ENCODE data around the gene KLF18. TPM values are rescaled to one million over a fixed set of nuclear protein-coding genes. Genes with fewer than 3 reads are reported as not detected.

KLF18 gene
- total and polyA plus RNA-seq, 10 donors: not detected

DNA sequence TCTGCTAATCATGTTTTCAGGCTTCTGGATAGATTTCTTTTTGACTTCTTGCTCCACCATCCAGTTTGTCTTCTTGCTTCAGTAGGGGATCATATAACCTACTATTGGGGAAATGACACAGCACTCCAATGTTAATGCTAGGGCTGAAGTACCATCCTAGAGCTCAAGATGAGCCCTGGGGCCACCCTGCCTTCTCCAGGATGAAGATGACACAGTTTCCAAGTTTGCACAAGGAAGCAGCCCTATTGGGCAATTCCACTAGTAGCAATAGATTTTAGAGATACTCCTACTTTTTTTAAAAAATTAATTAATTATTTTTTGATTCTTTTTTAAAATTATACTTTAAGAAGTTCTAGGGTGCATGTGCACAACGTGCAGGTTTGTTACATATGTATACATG, 11.3 kb upstream of the KLF18 start:
- peaks cover 0 to 29% (median 0%) of the 10 kb centered on the region in 7 donors for H3K27me3 ChIP-seq (replicated peaks in 1 of 7)
- H3K27ac ChIP-seq: no peak overlapping the region
- no peaks in the 10 kb centered on the region for H3K9me3 ChIP-seq
- TF ChIP-seq POLR2A (IDR thresholded peaks at IDR 0.05) (no peak), CTCF (IDR thresholded peaks at IDR 0.05 in 8 of 11, conservative IDR thresholded peaks at IDR 0.05 in 3 of 11) (no peak), POLR2AphosphoS5 (IDR thresholded peaks at IDR 0.05) (no peak)
- H3K4me1 ChIP-seq: no peaks in the 10 kb centered on the region
- intact Hi-C loops (cut with DNase I; ENCODE audit: low total_unique reads): no loop called here
- WGBS, 5 donors: 71 to 90% (median 77%) methylated on average over 1 of the region's 1 CpG
- no peaks in the 10 kb centered on the region for H3K36me3 ChIP-seq
- DNase-seq: no peak
- no peak overlapping the region for H3K4me3 ChIP-seq

GRCh38 chr1:44151808-44152207, 10.4 kb upstream of the KLF18 start:
- H3K9me3 ChIP-seq: peaks cover 0 to 4% (median 3%) of the 10 kb centered on the region in 8 donors
- no peak for TF ChIP-seq POLR2A (IDR thresholded peaks at IDR 0.05)
- no peak for TF ChIP-seq POLR2AphosphoS5 (IDR thresholded peaks at IDR 0.05)
- DNase-seq: no peak
- peaks cover 0 to 29% (median 0%) of the 10 kb centered on the region in 7 donors for H3K27me3 ChIP-seq (replicated peaks in 1 of 7)
- no peak overlapping the region for H3K4me3 ChIP-seq
- H3K4me1 ChIP-seq: no peaks in the 10 kb centered on the region
- no peak overlapping the region for H3K27ac ChIP-seq
- no peaks in the 10 kb centered on the region for H3K36me3 ChIP-seq
- intact Hi-C loops (cut with DNase I; ENCODE audit: low total_unique reads): no loop called here
- WGBS, 5 donors: 28 to 74% (median 57%) methylated on average over 1 of the region's 1 CpG

- H3K9me3 ChIP-seq: peaks cover 0 to 9% (median 8%) of the 10 kb centered on the region in 8 donors
- WGBS, 5 donors: 55 to 82% (median 67%) methylated on average over 6 of the region's 6 CpGs
Measured at GRCh38 chr1:44151332-44151731, 9.9 kb upstream of the KLF18 start.

DNA sequence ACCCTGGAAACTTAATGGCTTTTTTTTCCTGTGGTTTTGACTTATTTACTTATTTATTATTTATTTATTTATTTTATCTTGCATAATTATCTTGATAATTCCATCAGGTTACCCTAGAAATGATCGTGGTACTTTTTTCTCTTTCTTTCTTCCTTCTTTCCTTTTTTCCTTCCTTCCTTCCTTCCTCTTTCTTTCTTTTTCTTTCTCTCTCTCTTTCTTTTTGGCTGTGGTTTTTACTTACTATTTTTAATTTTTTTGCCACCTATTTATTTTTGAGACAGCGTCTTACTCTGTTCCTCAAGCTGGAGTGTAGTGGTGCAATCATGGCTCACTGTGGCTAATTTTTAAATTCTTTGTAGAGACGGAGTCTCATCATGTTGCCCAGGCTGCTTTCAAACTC, 6.2 kb upstream of the KLF18 start:
- H3K4me3 ChIP-seq: no peak overlapping the region
- intact Hi-C loops (cut with DNase I; ENCODE audit: low total_unique reads): no loop called here
- peaks cover 0 to 27% (median 0%) of the 10 kb centered on the region in 7 donors for H3K27me3 ChIP-seq (replicated peaks in 1 of 7)
- no peak for TF ChIP-seq CTCF (IDR thresholded peaks at IDR 0.05 in 8 of 11, conservative IDR thresholded peaks at IDR 0.05 in 3 of 11)
- no peak for TF ChIP-seq POLR2A (IDR thresholded peaks at IDR 0.05)
- no peak for TF ChIP-seq POLR2AphosphoS5 (IDR thresholded peaks at IDR 0.05)
- no peak for DNase-seq
- WGBS, 5 donors: 73 to 78% (median 77%) methylated on average over 3 of the region's 3 CpGs
- peaks cover 3 to 46% (median 38%) of the 10 kb centered on the region in 8 donors for H3K9me3 ChIP-seq
- no peaks in the 10 kb centered on the region for H3K36me3 ChIP-seq
- H3K27ac ChIP-seq: no peak overlapping the region
- H3K4me1 ChIP-seq: no peaks in the 10 kb centered on the region

More at GRCh38 chr1:44151332-44151731, 9.9 kb upstream of the KLF18 start:
- no peak for TF ChIP-seq POLR2AphosphoS5 (IDR thresholded peaks at IDR 0.05)
- TF ChIP-seq POLR2A (IDR thresholded peaks at IDR 0.05): no peak
- TF ChIP-seq CTCF (IDR thresholded peaks at IDR 0.05 in 8 of 11, conservative IDR thresholded peaks at IDR 0.05 in 3 of 11): no peak
- no peaks in the 10 kb centered on the region for H3K4me1 ChIP-seq
- intact Hi-C loops (cut with DNase I; ENCODE audit: low total_unique reads): no loop called here
- H3K4me3 ChIP-seq: no peak overlapping the region
- no peak for DNase-seq
- H3K27me3 ChIP-seq (replicated peaks in 1 of 7): peaks cover 0 to 29% (median 0%) of the 10 kb centered on the region in 7 donors
- H3K36me3 ChIP-seq: no peaks in the 10 kb centered on the region
- no peak overlapping the region for H3K27ac ChIP-seq
